GM19240 (cell line): ENCODE measurements around the gene C1orf105.
A peak's percentile ranks its signal among the peaks of the same experiment; 100 is the strongest.
"Not testable (repeated sequence)": the region's sequence is repeated elsewhere in the genome, so short reads cannot be mapped to it uniquely, and the experiment has no call there.

Source experiments
- DNase-seq: peaks from one replicate; pipeline ENCODE4 v3.0.0; 2011; ENCODE audit warnings: low spot score; ENCODE audit not compliant: insufficient read length

The C1orf105 gene

DNA sequence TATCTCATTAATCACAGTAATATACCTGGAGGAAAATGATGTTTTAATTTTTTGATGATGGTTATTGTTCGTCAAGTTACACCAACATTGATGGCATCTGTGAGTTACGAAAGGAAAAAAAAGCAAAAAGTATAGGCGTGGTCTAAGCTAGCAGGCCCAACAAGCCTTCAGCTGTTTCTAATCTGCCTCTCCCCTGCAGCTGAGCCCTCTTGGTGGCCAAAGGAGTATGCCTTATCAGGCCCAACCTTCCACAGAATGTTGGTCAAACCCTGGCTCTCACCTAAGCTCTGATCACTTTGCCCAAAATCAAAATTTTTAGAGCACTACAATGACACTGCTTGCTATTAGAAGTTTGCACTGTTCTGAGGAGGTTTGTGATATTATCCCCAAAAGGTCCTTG is 4.9 kb downstream of the C1orf105 start:
- DNase-seq: no peak

DNA sequence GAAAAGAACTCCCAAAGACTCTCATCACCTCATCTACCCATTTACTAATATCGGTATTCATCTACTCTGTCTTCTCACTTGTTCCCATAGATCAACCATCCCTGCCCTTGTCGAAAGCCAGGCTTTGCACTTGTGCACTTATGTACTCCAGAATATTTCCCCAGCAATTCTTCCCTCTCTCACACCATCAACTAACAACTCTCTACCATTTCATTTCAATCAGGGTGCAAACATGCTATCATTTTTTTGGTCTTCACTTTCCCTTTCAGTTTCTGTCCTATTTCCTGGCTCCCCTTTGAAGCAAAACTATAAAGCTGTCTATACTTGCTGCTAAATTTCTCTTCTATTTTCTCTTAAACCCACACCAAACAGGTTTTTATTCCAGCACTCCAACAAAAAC is 6.7 kb downstream of the C1orf105 start:
- no peak for DNase-seq

DNA sequence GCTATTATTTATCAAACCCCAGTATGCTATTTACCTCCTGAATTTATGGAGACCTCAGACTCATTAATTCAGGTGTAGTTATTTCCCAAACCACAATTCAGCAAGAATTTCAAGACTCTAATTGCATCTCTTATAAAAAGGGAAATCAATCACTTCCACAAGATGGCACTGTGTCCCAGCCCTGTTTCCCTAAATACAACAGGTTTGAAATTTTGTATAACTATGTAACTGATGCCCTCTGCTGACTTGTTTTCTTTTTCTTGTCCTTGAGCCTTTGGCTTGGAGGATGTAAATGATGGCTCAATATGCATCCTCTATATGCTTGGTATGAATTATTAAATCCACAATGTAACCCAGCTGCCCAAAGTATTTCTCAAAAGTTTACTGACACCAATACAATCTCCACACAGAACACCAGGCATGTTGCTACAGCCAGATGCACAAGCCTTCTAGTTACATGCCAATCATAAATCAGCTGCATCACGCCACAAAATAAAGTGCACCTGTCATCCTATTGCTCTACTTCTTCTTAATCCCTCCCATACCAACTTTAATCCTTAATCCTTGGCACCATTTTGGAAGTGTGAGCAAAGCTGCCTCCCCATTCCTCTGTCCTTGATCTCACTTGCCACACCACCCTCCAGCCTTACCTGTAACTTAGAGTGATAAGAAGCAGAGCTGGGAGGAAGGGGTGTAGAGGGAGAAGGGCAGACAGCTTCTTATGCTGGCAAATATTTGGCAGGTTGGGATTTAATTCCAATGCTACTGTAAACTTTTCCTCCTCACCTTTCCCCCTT is 9.0 kb downstream of the C1orf105 start:
- no peak for DNase-seq

DNA sequence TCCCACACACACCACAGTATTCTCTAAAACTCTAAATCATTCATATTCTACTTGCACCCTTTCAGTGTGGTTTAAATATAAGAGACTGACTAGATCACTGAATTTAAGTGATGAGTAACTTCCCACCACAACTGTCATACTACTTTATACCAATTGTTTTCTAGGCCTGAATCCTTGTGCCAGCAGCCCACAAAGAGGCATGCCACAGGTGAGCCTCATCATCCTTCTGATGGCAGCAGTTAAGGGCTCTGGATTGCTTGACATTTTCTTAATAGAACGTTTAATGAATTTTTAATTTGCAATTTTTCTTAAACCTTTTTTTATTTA is 9.6 kb downstream of the C1orf105 start:
- no peak for DNase-seq

DNA sequence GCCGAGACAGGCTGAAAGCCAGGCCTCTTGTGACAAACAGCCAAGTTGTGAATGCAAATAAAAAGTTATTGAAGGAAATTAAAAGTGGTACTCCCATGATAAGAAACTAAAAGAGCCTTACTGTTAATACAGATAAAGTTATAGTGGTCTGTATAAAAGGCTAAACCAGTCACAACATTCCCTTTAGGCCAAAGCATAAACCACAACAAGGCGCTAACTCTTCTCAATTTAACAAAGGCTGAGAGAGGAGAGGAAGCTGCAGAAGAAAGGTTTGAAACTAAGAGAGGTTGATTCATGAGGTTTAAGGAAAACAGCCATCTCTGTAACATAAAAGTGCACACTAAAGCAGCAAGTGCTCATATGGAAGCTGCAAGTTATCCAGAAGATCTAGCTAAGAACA is 10.7 kb downstream of the C1orf105 start:
- no peak for DNase-seq

DNA sequence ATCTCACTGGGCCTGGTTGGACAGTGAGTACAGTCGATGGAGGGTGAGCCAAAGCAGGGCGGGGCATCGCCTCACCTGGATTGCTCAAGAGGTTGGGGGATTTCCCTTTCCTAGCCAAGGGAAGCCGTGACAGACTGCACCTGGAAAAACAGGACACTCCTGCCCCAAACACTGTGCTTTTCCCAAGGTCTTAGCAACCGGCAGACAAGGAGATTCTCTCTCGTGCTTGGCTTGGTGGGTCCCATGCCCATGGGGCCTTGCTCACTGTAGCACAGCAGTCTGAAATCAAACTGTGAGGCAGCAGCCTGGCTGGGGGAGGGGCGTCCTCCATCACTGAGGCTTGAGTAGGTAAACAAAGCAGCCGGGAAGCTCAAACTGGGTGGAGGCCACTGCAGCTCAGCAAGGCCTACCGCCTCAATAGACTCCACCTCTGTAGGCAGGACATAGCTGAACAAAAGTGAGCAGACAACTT is 11.3 kb downstream of the C1orf105 start:
- DNase-seq: no peak

DNA sequence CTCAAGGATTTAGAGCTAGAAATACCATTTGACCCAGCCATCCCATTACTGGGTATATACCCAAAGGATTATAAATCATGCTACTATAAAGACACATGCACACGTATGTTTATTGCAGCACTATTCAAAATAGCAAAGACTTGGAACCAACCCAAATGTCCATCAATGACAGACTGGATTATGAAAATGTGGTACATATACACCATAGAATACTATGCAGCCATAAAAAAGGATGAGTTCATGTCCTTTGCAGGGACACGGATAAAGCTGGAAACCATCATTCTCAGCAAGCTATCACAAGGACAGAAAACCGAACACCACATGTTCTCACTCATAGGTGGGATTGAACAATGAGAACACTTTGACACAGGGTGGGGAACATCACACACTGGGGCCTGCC is 16.7 kb downstream of the C1orf105 start:
- DNase-seq: not testable (repeated sequence)

DNA sequence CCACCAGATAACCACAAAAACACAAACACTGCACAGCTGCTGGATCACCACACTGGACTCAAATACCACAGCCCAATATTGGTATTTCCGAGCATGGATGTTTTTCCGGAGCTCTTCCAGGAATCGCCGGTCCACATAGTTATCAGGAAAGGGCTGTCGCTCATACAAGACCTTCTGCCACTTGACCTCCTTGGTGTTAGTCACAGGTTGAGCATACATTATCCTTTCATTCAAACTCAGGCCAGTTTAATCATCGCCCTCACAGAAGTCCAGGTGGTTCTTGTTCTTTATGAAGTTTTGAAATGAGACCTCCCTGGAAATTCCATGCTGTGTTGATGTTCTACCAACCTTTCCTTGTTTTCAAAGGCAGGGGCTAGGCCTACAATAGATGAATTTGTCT is 21.9 kb downstream of the C1orf105 start:
- no peak for DNase-seq

DNA sequence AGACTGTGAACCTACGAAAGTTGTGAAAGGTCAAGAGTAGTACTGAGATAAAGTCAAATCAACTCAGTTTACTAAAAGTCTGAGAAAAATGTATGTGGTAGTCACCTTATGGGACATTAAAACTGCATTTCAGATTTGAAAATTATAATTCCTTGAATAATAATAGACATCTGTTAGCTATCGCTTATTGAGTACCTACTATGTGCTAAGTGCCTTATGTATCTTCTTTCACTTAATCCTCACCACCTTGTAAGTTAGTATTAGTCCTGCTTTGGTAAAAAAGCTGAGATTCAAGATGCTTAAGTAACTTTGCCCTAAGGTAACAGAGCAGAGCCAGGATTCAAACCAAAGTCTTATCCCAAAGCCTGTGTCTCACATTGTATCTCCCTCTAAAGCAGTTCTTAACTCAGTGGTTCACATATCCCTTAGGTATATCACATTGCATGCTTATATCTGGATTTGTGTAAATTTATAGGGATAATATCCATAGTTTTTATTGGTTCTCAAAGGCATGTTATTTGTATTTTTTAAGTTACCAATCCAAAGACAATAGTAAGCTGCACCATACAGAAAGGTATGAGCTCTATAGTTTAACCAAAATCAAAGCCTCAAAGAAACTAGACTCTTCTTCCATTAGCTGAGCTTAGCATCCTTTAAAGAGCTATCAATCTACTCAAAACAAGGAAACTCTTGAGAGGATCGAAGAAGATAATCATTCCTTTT is 22.5 kb downstream of the C1orf105 start:
- DNase-seq: no peak

DNA sequence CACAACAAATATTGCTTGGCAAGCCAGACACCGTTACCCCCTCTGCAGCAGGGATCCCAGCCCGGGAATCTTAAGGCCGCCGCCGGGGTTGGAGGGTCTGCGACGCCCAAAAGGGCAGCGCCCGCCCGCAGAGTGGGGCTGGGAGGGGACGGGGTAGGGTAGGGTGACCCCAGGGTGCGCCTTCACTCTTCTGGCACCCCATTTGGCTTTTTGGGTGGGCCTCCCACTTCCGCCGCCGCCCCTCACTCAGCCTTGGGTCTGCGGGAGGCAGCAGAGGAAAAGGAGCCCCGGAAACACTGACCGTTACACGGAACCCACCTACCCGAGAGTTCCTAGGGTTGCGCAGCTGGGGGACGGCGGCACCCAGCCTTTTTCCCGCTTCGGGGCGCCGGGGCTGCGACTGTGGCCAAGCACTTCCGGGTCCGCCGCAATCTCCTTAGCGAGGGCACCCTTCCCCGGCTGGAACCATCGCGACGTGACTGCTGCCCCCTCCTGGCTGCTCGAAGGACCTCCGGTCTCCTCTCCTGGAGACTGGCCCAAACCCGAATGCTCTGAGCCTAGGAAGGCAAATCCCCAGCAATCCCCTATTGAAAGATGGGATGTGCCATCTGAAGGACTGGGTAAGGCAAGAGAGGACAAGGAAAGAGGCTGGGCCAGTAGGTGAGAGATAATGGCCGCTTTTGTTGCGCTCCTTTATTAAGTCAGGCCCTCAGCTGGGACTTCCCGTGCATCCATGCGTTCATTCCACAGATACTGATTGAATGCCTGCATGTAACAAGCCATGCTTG is 23.4 kb downstream of the C1orf105 start, which contains the start of gene PIGC:
Gene PIGC, minus strand, starts transcription at position 404 of the 788 bp plus-strand sequence. CDS start 1,447 bp downstream, outside the sequence.
- DNase-seq: peak; percentile 89

DNA sequence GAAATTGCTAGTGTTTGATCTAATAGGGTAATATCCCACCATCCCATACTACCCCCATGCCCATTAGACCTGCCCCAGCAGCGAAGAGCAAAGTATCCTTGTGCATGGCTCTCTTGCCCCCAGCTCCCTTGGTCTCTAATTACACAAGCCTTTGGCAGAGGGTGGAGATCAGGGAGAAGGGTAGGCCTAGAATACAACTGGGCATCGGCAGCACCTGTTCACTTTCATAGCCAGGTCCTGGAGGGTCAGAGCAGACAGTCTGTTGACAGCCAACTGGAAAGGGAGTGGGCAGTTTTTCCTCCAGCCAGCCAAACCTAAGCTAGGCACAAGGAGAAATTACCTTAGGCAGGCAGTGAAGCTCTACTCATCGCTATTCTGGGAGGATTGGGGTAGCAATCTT is 26.1 kb downstream of the C1orf105 start:
- DNase-seq: no peak

DNA sequence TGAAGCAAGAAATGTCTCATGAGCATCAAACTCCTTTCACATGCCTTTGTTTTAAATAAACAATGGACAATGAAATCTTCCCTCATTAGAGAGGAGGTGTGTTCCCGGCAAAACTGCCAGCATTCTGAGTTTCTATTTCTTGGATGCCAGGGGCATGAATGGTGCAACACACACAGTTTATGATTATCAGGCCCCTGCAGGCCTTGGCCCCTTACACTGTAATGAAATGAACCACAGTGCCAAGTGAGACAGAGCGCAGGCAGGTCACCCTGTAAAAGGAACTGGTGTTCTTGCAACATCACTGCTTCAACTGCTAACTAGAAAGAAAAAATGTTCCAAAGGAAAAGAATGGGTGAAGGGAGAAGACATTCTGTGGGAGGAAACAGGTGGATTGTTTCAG is 27.2 kb downstream of the C1orf105 start:
- DNase-seq: no peak

DNA sequence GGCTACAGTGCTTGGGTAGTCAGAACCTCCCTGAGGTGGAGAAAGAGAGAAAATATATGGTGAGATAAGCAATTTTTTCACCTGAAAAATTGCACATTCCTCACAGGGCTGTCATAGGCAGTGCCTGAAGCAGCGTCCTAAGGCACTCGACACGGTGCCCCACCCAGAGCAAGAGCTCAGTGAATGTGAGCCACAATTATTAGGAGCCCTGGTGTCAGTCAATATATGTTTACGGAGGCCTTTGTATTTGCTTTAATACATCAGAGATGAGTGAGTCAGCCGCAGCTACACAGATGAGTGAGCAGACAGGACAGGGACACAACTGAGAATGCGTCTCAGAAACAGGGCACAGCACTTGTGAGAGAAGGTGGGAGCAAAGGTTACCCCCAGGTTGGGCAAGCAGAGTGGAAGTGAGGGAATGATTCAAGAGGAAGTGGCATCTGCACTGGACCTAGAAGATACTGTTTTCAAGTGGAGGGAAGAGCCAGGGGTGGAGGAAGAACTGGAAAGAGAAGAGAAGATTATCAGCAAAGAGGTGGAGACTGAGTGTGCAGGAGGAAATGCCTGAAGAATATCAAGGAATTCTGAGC is 28.6 kb downstream of the C1orf105 start:
- DNase-seq: no peak

DNA sequence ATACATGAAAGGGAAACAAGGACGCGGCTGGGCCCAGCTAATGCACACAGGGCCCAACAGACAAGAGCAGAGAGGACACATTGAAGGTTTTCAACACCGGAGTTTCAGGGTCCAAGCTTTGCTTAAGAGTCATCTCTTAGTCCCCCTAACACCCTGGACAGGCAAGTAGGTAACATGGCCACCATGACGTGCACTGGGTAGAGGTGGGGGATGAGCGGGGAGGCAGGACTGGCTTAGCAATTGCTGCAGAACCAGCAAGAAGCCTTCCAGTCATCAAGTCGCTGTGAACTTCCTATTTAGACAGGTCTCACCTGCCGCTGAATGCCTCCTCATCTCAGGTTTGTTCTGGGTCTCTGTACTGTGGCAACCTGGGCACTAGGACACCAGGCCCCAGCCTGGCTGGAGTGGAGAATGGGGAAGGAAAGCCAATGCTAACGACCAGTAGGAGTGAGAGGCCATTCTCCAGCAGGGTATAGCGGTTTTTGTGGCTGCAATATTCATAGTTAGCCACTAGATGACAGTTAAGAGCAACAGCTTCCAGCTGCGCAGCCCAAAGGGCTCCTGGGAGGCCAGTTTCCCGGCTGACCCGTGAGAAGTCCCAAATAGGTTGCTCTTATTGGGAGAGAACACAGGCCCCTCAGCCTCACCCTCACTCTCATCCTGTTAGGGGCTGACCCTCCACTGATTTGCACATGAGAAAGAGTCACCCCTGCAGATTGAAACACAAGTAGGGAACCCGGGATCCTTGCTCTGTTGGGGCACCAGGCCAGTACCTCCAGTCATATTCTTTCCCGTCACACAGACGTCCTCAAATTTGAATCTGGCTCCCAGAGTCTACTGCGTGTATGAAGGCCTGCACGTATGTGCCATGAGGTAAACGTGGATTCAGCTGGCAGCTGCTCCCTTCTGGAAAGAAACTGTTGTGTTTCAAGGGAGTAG is 29.4 kb downstream of the C1orf105 start:
- DNase-seq: peak; percentile 15

DNA sequence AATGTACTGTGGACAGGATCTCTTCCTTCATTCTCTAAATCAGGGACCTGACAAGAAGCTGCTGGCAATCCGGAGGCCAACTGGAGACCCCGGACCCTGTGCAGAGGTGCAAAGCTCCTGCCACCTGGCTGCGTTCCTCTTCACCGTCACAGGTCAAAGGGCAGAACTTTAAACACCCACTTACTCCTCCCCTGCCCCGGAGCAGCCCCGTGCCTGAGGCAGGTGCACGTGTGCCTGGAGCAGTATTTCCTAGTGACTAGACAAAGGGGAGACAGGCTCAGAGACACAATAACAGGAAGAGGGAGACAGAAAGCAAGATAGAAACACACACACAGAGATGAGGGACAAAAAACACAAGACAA is 30.0 kb downstream of the C1orf105 start:
- no peak for DNase-seq

DNA sequence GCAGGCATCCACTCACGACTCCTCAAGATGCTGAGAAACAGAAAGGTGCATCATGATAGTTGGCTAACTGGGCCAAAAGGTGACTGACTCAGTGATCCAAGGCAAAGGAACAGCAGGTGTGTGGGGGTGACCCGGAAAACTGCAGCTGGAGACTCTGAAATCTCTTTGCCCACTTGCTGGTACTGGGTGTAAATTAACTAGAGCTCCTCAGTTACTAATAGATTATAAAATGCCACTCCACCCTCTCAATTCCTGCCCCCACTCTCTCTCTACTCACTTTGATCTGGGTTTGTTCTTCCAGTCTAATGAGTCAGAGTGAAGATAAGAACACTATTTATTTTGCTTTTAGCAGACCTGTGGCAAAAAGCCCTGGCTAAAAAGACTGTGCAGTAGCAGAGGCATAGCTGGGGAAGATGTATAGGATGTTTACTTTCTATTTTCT is 30.5 kb downstream of the C1orf105 start:
- no peak for DNase-seq

DNA sequence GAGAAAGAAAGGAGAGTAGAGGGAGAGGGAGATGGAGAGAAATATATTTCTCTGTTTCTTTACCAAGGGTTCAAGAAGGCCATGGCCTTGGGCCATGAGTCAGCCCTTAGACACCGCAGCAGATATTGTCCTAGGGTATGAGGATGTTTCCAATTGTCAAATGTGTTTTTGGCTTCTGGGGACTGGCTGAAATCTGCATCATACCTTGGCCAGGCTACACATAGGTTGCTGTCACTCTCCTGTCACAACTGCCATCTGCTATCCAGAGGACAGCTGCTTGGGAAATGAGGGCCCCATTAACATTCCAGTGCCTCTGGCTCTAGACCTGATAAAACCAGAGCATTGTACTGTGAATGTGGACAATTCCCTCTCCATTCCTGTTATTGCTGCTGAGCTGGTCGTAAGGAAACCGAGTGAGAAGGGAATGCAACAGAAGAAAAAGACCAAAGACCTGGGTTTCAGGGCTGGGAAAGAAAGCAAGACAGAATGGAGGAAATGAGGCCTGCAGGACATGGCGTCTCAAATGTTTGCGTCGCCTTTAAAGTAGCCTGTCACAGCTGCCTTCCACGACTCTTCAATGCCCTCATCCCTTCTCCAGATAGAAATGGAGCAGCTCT is 32.2 kb downstream of the C1orf105 start:
- DNase-seq: no peak

DNA sequence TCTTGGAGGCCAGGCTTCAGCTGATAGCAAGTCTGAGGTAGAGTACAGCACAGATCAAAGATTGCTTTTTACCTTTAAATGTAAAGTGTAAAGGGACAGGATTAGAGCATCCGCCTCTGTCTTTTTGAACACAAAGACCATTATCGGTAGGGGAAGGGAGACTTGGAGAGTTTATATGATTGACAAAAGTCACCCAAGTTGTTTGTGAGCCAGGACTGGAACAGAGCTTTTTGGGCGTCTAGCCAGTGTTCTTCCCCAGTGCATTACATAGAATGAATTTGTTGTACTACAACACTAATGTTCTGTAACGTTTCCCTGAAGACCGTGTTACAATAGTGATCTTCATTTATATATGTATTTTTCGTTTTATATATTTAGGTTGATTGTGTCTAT is 32.7 kb downstream of the C1orf105 start:
- DNase-seq: no peak

DNA sequence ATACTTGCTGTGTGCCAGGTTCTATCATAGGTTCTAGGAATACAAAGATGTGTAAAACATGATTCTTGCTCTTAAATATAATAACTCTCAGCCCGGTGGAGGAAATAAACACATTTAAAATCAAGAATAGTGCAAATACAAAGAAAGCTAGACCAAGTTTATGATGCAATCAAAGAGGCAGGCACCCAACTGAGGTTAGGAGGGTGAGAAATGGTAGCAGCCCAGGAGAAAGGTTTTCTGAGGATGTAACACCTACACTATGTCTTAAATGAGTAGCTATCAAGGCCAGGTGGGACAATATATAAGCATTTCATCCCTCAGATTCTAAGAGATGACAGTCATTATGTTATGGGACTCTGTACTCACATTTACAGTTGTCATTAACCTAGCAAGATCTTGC is 33.1 kb downstream of the C1orf105 start:
- no peak for DNase-seq

DNA sequence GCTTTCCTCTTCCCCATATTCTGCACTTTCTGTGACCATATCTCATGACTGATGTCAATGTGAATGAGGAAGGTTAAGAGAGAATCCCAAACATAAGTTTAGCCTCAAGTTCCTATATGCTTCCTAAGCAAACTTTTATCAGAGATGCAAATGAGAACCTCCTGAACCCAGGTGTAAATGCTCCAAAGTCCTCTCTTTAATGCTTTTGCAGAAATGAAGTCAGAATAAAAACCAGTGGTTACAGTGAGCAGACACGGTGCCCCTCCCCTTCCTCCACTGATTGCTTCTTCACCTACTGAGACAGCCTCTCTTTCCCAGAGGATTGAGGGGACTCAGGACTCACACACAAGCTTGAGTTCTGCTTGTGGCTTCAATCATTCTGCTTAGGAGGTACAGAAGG is 35.0 kb downstream of the C1orf105 start:
- DNase-seq: no peak
